ENCODE data around the gene ELN. TPM values are rescaled to one million over a fixed set of nuclear protein-coding genes. Genes with fewer than 3 reads are reported as not detected.

ELN gene
- total and polyA plus RNA-seq, 9 of the 15 experiments (the other 6 are each of a cell fraction or from before 2014, with no cell fraction given), result 0.20 TPM; not detected in 8

GRCh38 chr7:74069086-74069541 lies 41.1 kb downstream of the ELN start (continued):
- TF ChIP-seq PREB (CRISPR knock-in tag; IDR thresholded peaks at IDR 0.05) (no peak), FOS (IDR thresholded peaks at IDR 0.05; ENCODE audit: extremely low read depth, insufficient read length) (no peak), HMBOX1 (IDR thresholded peaks at IDR 0.05) (no peak), CBFA2T2 (conservative IDR thresholded peaks at IDR 0.05) (no peak), HOXB6 (CRISPR knock-in tag; IDR thresholded peaks at IDR 0.05; ENCODE audit: borderline replicate concordance) (no peak), KDM5B (IDR thresholded peaks at IDR 0.05; ENCODE audit: insufficient replicate concordance, low read depth, low read length) (no peak)

- Histone ChIP-seq H3K27ac (ENCODE audit: extremely low read depth, low read depth, low read length) (no peak overlapping the region), H3K9me1 (ENCODE audit: control insufficient read depth, insufficient read depth, low read length) (no peaks in the 10 kb centered on the region), H2AFZ (ENCODE audit: low read depth, low read length) (peak overlapping the region; percentile 12; the same call in 1 of the 2 replicates), H3K9me3 (replicated peaks; ENCODE audit: control insufficient read depth, insufficient read depth, low read depth, low read length) (no peaks in the 10 kb centered on the region), H3K79me2 (ENCODE audit: control insufficient read depth, insufficient read depth, low read length) (no peaks in the 10 kb centered on the region), H3K27me3 (ENCODE audit: control insufficient read depth in 2 of 2, insufficient read depth in 2 of 2, low read length in 2 of 2) (peaks cover 0 to 10% of the 10 kb centered on the region in 2 experiments; a peak in 1 of 5 replicates), H3K4me2 (ENCODE audit: insufficient read depth, low read length) (no peak overlapping the region), H3K36me3 (ENCODE audit: control insufficient read depth, insufficient read depth, low read length) (no peaks in the 10 kb centered on the region), H3K4me1 (replicated peaks in 1 of 2; ENCODE audit: control insufficient read depth in 2 of 2, insufficient read depth in 2 of 2, low read length in 2 of 2) (peaks cover 0 to 7% of the 10 kb centered on the region in 2 experiments; a peak in 2 of 5 replicates), H3K9ac (ENCODE audit: insufficient read depth in 1 of 2, low read depth in 2 of 2, low read length in 2 of 2) (no peak overlapping the region), H4K20me1 (replicated peaks; ENCODE audit: control insufficient read depth, insufficient read depth, low read length) (no peaks in the 10 kb centered on the region), H3K4me3 (no peak overlapping the region)
- no TSS peak for BruUV-seq (replicated peaks)
- in situ Hi-C loops (cut with MboI), result loop anchor here (5.0 kb wide), 1 partner anchor 132 kb away; no protein-coding TSS in a partner anchor
- DNase-seq (ENCODE audit: extremely low read depth in 1 of 4, low spot score in 3 of 4) (peak in 2 of 4 experiments; percentile 12 to 16), FAIRE-seq (no peak), ATAC-seq (no peak)
- ChIA-PET POLR2A (interaction anchor here (0.5 to 1.1 kb wide), 3 partner anchors 95 to 159 kb away, joined by 3 read pairs; no protein-coding TSS in a partner anchor), CTCF (ENCODE audit: low intra/inter-chr PET ratio) (interaction anchor here (0.6 to 1.6 kb wide), 4 partner anchors 95 to 332 kb away, joined by 3 to 4 read pairs (median 4); no protein-coding TSS in a partner anchor)
- intact Hi-C loops (cut with micrococcal nuclease), result loop anchor here (5.0 kb wide), 1 partner anchor 322 kb away; no protein-coding TSS in a partner anchor
- 13% methylated on average over 11 of the region's 11 CpGs for whole genome bisulfite sequencing (ENCODE audit: insufficient coverage, low coverage, missing lambda C conversion rate)
- peak; percentile 14; the same call in 1 of the 2 replicates for TF ChIP-seq IRF9 (tag; IDR thresholded peaks at IDR 0.05)
- peak; percentile 91 for TF ChIP-seq CEBPB (tag; IDR thresholded peaks at IDR 0.05)
- TF ChIP-seq ZNF121 (CRISPR knock-in tag; conservative IDR thresholded peaks at IDR 0.05), result no peak
- TF ChIP-seq CEBPG (CRISPR knock-in tag; IDR thresholded peaks at IDR 0.05), result peak; percentile 44; the same call in 1 of the 2 replicates
- peak in 1 of 2 experiments; percentile 45; a peak in 1 of 4 replicates for TF ChIP-seq CEBPG (tag; conservative IDR thresholded peaks at IDR 0.05 in 1 of 2, IDR thresholded peaks at IDR 0.05 in 1 of 2)
Measured at GRCh38 chr7:74069790-74070618, 42.0 kb downstream of the ELN start.
